GM11168 (cell line): ENCODE data around the gene OR13H1.
"Not testable (repeated sequence)": the region's sequence is repeated elsewhere in the genome, so short reads cannot be mapped to it uniquely, and the experiment has no call there.

Experiments used
- in situ Hi-C: fragments of 300-500 bp; cut with MboI; formaldehyde crosslinking; loops from one replicate; pipeline ENCODE4 v1.12.0; 2022; ENCODE audit warnings: low sequenced_read_pairs; ENCODE audit not compliant: unreplicated experiment

OR13H1 gene

DNA sequence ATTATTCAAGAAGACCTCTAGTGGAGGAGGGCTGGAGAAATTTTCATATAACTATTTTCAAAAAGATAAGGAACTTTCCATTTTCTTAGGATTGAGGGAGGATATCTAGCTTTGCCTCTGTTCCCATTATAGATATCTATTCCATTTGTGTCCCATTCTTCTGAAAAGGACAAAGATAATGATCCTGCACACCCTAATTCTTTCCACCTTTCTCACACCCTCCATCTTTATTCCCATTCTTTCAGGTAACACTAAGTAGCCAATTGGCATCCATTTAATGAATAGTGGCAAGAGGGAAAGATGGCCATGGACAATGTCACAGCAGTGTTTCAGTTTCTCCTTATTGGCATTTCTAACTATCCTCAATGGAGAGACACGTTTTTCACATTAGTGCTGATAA, at the start of gene OR13H1:
TSS of gene OR13H1 (plus strand) at position 301 of the 400 bp plus-strand sequence. CDS start at position 301, 0 bp downstream.
- in situ Hi-C loops: no loop called here

DNA sequence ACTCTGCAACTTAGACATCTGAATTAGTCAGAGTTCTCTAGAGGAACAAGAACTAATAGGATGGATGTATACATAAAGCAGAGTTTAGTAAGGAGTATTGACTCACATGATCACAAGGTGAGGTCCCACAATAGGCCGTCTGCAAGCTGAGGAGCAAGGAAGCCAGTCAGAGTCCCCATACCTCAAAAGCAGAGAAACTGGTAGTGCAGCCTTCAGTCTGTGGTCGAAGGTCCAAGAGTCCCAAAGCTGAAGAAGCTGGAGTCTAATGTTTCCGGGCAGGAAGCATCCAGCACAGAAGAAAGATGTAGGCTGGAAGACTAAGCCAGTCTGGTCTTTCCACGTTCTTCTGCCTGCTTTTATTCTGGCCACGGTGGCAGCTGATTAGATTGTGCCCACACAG, 42.3 kb upstream of the OR13H1 start:
- in situ Hi-C loops: not testable (repeated sequence)

DNA sequence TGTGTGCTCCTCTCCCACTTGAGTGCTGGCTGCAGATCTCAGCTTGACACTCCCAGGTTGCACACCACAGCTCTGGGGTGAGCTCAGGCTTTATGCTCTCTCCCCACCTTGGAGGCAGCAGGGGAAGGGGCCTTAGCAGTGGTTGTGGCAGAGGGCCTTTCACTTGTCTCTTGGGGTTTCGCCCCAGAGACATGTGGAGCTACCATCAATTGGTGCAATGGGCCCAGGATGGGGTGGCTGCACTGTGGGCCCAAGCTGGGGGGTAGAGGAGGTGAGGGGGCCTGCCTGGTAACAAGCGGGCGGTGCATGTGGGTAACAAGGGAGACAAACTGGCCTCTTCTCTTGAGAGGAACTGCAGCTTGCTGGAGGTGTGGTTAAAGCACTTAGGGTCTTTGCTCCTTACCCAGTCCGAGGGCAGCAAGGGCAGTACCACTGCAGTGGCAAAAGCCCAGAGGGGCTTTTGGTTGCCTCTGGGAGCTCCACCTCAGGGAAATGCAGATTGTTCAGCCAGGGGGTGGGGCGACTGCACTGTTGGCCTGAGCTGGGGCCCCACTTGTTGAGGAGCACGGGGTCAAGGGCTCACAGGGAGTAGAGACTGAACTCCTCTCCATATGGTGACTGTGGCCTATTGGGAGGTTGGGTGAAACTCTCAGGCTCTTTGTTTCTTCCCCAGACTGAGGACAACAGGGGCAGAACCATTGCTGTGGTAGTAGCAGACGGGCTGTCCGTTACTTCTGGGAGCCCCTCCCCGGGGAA, 30.5 kb upstream of the OR13H1 start:
- in situ Hi-C loops: no loop called here

DNA sequence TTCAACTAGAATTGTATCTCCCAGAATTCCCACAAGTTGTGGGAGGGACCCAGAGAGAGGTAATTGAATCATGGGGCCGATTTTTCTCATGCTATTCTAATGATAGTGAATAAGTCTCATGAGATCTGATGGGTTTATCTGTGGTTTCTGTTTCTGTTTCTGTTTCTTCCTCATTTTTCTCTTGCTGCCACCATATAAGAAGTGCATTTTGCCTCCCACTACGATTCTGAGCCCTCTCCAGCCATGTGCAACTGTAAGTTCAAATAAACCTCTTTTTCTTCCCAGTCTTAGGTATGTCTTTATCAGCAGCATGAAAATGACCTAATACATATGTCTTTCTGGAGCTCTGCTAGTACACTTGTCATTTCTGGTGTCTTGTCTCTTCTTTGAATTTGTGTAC, 22.1 kb upstream of the OR13H1 start:
- in situ Hi-C loops: no loop called here

- in situ Hi-C loops: no loop called here
Measured at GRCh38 chrX:131544218-131544617, 344 bp downstream of the OR13H1 start.

DNA sequence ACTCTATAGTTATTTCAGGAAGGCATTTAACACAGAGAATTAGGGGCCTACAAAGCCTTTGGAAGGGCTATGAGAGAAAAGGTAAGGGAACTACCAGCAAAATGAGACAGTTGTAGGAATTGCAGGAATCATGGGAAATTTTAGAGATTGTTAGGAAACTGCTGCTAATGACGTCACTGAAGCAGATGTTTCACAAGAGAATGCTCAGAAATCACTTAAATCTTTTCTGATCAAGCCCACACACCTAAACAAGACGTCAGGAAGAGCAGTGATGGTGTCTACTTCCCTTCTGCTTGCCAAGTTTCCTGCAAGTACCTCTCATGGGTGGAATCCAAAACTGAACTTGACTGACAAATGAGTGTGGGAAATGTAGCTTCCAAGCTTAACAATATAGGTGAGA, 5.1 kb downstream of the OR13H1 start:
- in situ Hi-C loops: no loop called here

GRCh38 chrX:131552453-131552852, 8.6 kb downstream of the OR13H1 start:
- in situ Hi-C loops: not testable (repeated sequence)

DNA sequence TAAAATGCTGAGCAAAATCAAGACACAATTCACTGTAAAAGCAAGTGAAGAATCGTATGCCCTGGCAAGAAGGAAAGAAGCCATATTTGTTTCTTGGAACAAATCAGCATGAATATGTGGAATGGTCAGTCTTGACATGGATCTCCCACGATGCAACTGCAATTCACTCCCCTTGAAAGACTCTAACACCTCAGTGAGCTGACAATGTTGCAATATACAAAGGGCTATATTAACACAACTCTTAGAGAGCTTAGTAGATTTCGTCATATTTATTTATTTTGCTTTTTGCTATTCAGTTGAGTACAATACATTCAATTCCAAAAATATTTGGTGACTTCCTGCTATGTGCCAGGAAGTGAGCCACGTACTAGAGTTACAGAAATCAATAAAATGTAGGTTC, 14.7 kb downstream of the OR13H1 start:
- in situ Hi-C loops: no loop called here

DNA sequence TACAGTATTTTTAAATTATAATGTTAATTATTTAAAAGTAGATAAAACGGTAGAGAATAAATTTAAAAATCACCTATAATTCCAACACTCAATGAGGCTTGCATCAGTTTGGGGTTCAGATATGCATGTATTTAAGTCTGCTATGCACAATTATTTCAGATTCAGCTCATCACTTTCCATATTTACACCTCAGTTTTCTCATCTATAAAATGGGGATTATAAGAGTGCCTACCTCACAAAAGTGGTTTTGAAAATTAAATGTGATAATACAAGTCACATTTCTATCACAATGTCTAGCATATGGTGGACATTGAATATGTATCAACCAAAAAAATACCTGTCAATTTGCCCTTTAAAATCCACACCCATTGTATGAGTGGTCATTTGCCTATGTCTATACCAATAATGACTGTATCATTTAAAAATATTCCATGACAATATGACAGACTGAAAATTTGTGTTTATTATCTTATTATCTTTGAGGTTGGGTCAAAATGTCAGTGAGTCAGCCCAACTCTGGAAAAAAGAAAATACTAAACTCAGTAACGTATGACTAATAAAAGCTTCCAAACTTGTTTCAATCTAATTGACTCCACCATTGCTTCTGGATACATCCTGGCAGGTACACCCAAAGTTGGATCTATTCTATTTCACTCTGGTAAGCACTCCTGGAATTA, 20.8 kb downstream of the OR13H1 start:
- in situ Hi-C loops: no loop called here

- in situ Hi-C loops: no loop called here
Measured at GRCh38 chrX:131565909-131566308, 22.0 kb downstream of the OR13H1 start.

DNA sequence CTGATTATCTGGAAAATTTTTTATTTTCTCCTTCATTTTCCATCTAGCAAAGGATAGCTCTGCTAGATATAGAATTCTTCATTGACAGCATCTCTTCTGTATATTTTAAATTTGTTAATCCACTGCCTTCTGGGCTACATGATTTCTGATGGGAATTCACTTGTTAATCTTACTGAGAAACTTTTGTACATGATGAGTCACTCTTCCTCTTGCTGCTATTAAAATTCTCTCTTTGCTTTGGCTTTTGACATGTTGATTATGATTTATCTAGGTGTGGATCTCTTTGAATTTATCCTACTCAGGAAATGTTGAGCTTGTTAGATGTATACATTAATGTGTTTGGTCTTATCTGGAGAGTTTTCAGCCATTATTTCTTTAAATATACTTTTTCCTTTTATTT, 27.5 kb downstream of the OR13H1 start:
- in situ Hi-C loops: no loop called here

DNA sequence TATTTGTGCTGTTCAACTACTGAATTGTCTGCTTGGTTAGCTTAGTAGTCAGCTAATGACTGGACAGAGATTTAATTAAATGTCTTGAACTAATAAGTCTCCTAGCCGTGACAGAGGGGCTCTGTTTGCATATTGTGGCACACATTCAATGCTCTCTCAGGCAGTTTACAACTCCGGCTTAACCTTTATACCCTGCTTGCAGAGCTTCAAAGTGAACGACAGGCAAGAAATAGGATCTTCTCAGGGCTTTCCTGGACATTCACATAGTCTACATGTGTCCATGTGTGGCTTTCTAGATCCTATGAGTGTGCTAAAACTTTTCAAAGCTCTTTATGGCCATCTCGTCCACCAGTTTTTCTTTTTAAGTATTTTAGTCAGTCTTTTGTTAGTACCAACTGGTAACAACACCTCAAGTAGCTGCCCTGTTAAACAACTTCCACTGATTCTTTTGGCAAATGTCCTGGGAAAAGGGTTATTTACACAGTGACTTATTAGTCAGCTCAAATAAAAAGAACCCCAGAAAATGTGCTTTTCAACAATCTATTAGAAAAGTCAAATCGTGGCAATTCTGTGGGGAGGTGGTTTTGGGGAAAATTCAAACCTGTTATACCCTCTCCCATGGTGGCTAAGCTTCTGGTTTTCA, 28.6 kb downstream of the OR13H1 start:
- in situ Hi-C loops: no loop called here

GRCh38 chrX:131577413-131577812, 33.5 kb downstream of the OR13H1 start:
- in situ Hi-C loops: no loop called here

- in situ Hi-C loops: no loop called here
Measured at GRCh38 chrX:131577999-131578734, 34.3 kb downstream of the OR13H1 start.

GRCh38 chrX:131578735-131579367, 35.0 kb downstream of the OR13H1 start:
- in situ Hi-C loops: not testable (repeated sequence)

DNA sequence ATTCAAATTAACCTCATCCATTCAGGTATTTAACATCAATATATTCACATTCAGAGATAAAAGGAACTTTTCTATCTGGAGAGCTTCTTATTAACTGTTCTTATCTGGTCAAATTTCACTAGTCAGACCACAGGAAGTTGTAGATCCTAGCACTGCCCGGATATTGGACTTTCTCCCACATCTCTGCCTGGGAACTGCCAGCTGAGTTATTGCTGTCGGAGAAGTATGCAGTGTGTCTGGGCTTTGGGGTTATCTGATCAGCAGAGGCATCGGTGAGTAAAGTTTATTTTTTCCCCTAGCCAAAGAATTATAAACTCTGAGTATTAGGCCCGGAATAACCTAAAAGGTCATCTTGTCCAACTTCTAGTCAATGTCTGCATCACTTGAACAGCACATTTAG, 45.1 kb downstream of the OR13H1 start:
- in situ Hi-C loops: no loop called here
